HuH-7 (cell line): ENCODE results near the gene TMEM232.
"Not testable (repeated sequence)": the region's sequence is repeated elsewhere in the genome, so short reads cannot be mapped to it uniquely, and the experiment has no call there.

Experiments
- DNase-seq: peaks from one replicate; pipeline ENCODE4 v3.0.0; 2011; ENCODE audit warnings: low spot score

Gene TMEM232

GRCh38 chr5:110707260-110707844 is 19.1 kb downstream of the TMEM232 start:
- DNase-seq: no peak

DNA sequence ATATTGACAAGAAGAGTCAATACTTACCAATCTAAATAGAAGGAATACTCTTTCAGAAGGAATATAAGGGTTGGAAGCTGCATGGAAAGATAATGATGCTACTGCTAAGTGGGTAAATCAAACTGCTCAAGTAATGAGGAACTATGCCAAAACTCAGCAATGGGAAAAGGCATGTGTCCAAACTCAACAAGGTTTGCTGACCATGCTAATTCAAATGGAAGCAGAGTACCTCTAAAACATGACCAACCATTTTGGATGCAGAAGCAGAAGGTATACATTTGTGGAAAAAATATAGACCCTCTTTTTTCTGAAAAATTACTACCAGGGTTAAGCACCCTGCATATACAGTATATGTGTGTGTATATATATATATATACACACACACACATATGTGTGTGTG is 21.1 kb downstream of the TMEM232 start:
- DNase-seq: no peak

DNA sequence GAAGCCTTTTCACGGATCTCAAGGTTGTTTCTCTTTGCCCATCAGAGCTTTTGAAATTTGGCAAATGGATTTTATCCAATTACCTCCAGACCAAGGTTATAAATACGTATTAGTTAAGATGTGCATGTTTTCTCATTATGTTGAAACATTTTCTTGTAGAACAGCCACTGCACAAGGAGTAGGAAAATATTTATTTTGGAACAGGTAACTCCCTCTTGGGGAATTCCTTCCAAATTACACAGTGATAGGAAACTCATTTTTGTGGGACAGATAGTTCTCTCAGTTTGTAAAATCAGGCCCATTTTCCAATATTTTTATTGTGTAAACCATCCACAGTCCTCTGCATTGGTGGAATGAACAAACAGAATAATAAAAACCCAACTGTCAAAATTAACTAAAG is 23.0 kb downstream of the TMEM232 start:
- DNase-seq: no peak

- no peak for DNase-seq
Observed at GRCh38 chr5:110702704-110703103, 23.8 kb downstream of the TMEM232 start.

GRCh38 chr5:110702300-110702699 is 24.2 kb downstream of the TMEM232 start:
- DNase-seq: no peak

GRCh38 chr5:110692669-110693068 is 33.8 kb downstream of the TMEM232 start:
- not testable (repeated sequence) for DNase-seq

GRCh38 chr5:110690587-110690986 is 35.9 kb downstream of the TMEM232 start:
- not testable (repeated sequence) for DNase-seq

DNA sequence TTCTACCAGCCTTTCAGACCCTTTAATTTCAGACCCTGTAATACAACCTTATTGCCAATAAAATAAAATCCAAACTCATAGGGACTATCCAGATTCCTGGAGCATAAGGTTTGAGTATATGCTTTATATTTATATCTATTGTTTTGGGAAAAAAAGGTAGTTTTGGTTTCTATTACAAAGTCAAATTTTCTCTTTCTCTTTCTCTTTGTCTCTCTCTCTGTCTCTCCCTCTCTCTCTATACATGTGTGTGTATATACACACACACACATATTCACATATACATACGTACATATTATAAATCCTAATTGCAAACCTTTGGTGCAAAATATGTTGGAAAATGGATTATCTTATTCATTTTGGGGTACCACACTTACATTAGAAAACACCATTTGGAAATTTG is 39.0 kb downstream of the TMEM232 start:
- no peak for DNase-seq

- DNase-seq: no peak
Observed at GRCh38 chr5:110686270-110686669, 40.2 kb downstream of the TMEM232 start.

GRCh38 chr5:110681953-110682352 is 44.5 kb downstream of the TMEM232 start:
- DNase-seq: no peak

DNA sequence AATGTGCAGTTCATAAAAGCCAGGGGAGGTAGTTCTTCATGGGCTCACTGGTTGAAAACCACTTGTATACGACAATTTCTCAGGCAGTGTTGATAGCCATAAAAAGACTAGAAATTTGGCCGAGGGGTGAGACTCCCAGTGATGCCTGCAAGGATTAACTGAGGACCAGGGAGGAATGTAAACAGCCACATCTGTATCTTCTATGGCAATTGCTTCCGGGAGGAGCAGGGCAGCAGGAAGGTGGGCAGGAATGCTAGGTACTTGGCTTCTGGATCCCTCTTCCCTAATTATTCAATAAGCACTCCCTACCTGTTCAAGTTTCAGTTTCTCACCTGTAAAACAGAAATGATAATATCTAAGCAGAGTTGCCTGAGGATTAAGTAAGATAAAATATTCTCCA is 45.4 kb downstream of the TMEM232 start:
- no peak for DNase-seq

GRCh38 chr5:110676554-110676953 is 49.9 kb downstream of the TMEM232 start:
- DNase-seq: not testable (repeated sequence)

GRCh38 chr5:110665184-110665726 is 61.2 kb downstream of the TMEM232 start:
- DNase-seq: no peak

GRCh38 chr5:110663525-110663924 is 62.9 kb downstream of the TMEM232 start:
- no peak for DNase-seq

DNA sequence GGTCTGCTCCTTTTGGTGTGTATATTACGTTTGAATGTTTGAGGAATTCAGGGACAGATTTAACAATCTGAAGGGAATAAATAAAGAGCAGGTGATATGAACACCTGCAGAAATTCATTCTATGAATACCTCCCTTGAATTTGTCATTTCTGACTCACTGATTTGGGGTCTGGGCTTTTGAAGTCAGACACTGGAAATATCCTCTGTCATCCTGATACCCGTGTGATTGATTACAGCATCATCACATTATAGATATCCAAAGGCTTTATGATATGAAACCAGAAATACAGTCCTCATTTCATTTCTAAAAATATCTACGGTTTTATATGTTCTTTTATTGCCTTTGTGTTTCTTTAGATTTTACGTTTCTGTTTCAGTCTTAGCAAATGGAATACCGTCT is 68.5 kb downstream of the TMEM232 start:
- no peak for DNase-seq

- no peak for DNase-seq
Observed at GRCh38 chr5:110653231-110653970, 73.1 kb downstream of the TMEM232 start.

DNA sequence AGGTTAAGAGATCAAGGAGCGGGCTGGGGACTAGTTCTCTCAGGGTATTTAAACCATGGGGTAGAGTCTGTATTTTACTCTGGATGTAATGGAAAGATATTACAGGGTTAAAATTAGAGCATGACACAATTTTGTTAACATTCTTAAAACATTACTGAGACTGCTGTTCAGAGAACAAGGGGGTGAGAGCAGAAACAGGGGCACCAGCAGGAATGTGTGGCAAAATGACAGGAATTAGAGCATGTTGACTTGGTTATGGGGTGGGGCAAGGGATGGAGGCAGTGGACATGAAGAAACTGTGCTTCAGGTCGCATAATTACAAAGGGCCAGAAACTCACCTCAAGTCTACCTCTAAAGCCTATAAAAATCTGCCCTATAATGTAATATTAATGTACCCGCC is 75.0 kb downstream of the TMEM232 start:
- DNase-seq: no peak

- DNase-seq: no peak
Observed at GRCh38 chr5:110644357-110644756, 82.1 kb downstream of the TMEM232 start.

- DNase-seq: no peak
Observed at GRCh38 chr5:110638970-110639902, 87.2 kb downstream of the TMEM232 start.

- no peak for DNase-seq
Observed at GRCh38 chr5:110634475-110634874, 92.0 kb downstream of the TMEM232 start.

DNA sequence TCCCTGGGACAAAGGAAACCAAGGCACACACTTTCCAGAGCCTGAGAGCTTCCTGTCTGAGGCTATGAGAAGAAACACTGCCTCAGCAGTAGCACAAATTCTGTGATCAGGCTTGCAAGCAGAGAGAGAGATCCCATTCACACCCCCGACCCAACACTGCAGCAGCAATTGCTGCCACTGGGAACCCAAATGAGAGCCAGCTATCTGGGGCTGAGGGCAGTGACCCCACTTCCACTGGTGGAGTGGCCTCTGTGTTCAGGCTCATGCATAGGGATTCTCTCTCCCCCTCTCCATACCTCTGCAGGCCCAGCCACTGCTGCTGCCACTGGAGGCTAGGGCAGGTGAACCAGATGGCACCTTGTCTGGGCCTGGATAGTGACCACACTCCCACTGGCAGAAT is 95.2 kb downstream of the TMEM232 start:
- DNase-seq: no peak

- no peak for DNase-seq
Observed at GRCh38 chr5:110630350-110630749, 96.1 kb downstream of the TMEM232 start.
